ENCODE data around the gene PDE2A.

Gene PDE2A

GRCh38 chr11:72646472-72646871 lies 27.8 kb downstream of the PDE2A start:
- peaks cover 2% of the 10 kb centered on the region; the same call in 1 of the 2 replicates for H3K4me1 ChIP-seq (ENCODE audit: low read length)
- peaks cover 6% of the 10 kb centered on the region for H3K27me3 ChIP-seq (ENCODE audit: low read depth, low read length)
- no peak overlapping the region for H3K9ac ChIP-seq (ENCODE audit: low read length)
- H3K4me2 ChIP-seq (ENCODE audit: low read length), result no peak overlapping the region
- no peak for TF ChIP-seq CTCF (IDR thresholded peaks at IDR 0.05; ENCODE audit: low read depth, low read length)
- no peak for TF ChIP-seq EZH2phosphoT487 (IDR thresholded peaks at IDR 0.05; ENCODE audit: low read depth)
- H3K36me3 ChIP-seq (replicated peaks; ENCODE audit: low read depth, low read length), result no peaks in the 10 kb centered on the region
- no peaks in the 10 kb centered on the region for H4K20me1 ChIP-seq (ENCODE audit: insufficient read depth, low read length)
- H3K9me3 ChIP-seq (ENCODE audit: insufficient read depth, low read length), result no peaks in the 10 kb centered on the region
- H3K79me2 ChIP-seq (ENCODE audit: low read length), result no peaks in the 10 kb centered on the region
- H2AFZ ChIP-seq (ENCODE audit: low read depth, low read length), result no peak overlapping the region
- no peak overlapping the region for H3K27ac ChIP-seq (ENCODE audit: low read length)
- no peak overlapping the region for H3K4me3 ChIP-seq (ENCODE audit: low read length)

GRCh38 chr11:72646024-72646423 lies 28.2 kb downstream of the PDE2A start:
- Histone ChIP-seq H3K9ac (ENCODE audit: low read length) (no peak overlapping the region), H3K27ac (ENCODE audit: low read length) (no peak overlapping the region), H3K79me2 (ENCODE audit: low read length) (no peaks in the 10 kb centered on the region), H3K27me3 (ENCODE audit: low read depth, low read length) (peaks cover 10% of the 10 kb centered on the region), H3K4me2 (ENCODE audit: low read length) (no peak overlapping the region), H3K4me1 (ENCODE audit: low read length) (peaks cover 2% of the 10 kb centered on the region; the same call in 1 of the 2 replicates), H2AFZ (ENCODE audit: low read depth, low read length) (no peak overlapping the region), H3K4me3 (ENCODE audit: low read length) (no peak overlapping the region), H4K20me1 (ENCODE audit: insufficient read depth, low read length) (no peaks in the 10 kb centered on the region), H3K36me3 (replicated peaks; ENCODE audit: low read depth, low read length) (no peaks in the 10 kb centered on the region), H3K9me3 (ENCODE audit: insufficient read depth, low read length) (no peaks in the 10 kb centered on the region)
- TF ChIP-seq CTCF (IDR thresholded peaks at IDR 0.05; ENCODE audit: low read depth, low read length), result no peak
- no peak for TF ChIP-seq EZH2phosphoT487 (IDR thresholded peaks at IDR 0.05; ENCODE audit: low read depth)

- Histone ChIP-seq H3K9ac (ENCODE audit: low read length) (peak overlapping the region; percentile 59), H3K27ac (ENCODE audit: low read length) (no peak overlapping the region), H2AFZ (ENCODE audit: low read depth, low read length) (peak overlapping the region; percentile 68)
Observed at GRCh38 chr11:72643547-72643946, 30.7 kb downstream of the PDE2A start.

GRCh38 chr11:72642884-72643522 lies 31.2 kb downstream of the PDE2A start:
- TF ChIP-seq CTCF (IDR thresholded peaks at IDR 0.05; ENCODE audit: low read depth, low read length), result peak; percentile 92
- no peak for TF ChIP-seq EZH2phosphoT487 (IDR thresholded peaks at IDR 0.05; ENCODE audit: low read depth)
- no peaks in the 10 kb centered on the region for H3K36me3 ChIP-seq (replicated peaks; ENCODE audit: low read depth, low read length)
- H3K9me3 ChIP-seq (ENCODE audit: insufficient read depth, low read length), result no peaks in the 10 kb centered on the region
- H2AFZ ChIP-seq (ENCODE audit: low read depth, low read length), result peak overlapping the region; percentile 81
- H4K20me1 ChIP-seq (ENCODE audit: insufficient read depth, low read length), result no peaks in the 10 kb centered on the region
- H3K9ac ChIP-seq (ENCODE audit: low read length), result peak overlapping the region; percentile 59
- H3K27ac ChIP-seq (ENCODE audit: low read length), result no peak overlapping the region
- peak overlapping the region; percentile 76 for H3K4me3 ChIP-seq (ENCODE audit: low read length)
- H3K79me2 ChIP-seq (ENCODE audit: low read length), result no peaks in the 10 kb centered on the region
- H3K27me3 ChIP-seq (ENCODE audit: low read depth, low read length), result peaks cover 23% of the 10 kb centered on the region
- peak overlapping the region; percentile 68 for H3K4me2 ChIP-seq (ENCODE audit: low read length)
- peaks cover 2% of the 10 kb centered on the region; the same call in 1 of the 2 replicates for H3K4me1 ChIP-seq (ENCODE audit: low read length)

More at GRCh38 chr11:72643547-72643946, 30.7 kb downstream of the PDE2A start:
- H3K4me2 ChIP-seq (ENCODE audit: low read length), result peak overlapping the region; percentile 68
- H3K9me3 ChIP-seq (ENCODE audit: insufficient read depth, low read length), result no peaks in the 10 kb centered on the region
- H3K4me1 ChIP-seq (ENCODE audit: low read length), result peaks cover 2% of the 10 kb centered on the region; the same call in 1 of the 2 replicates
- no peaks in the 10 kb centered on the region for H4K20me1 ChIP-seq (ENCODE audit: insufficient read depth, low read length)
- no peaks in the 10 kb centered on the region for H3K79me2 ChIP-seq (ENCODE audit: low read length)
- H3K4me3 ChIP-seq (ENCODE audit: low read length), result peak overlapping the region; percentile 76
- peaks cover 23% of the 10 kb centered on the region for H3K27me3 ChIP-seq (ENCODE audit: low read depth, low read length)
- TF ChIP-seq CTCF (IDR thresholded peaks at IDR 0.05; ENCODE audit: low read depth, low read length), result no peak
- TF ChIP-seq EZH2phosphoT487 (IDR thresholded peaks at IDR 0.05; ENCODE audit: low read depth), result no peak
- H3K36me3 ChIP-seq (replicated peaks; ENCODE audit: low read depth, low read length), result no peaks in the 10 kb centered on the region
